GM18511 (cell line): ENCODE data around the gene PAK1.

Experiments used
- ATAC-seq: cut with Tn5 transposase; IDR thresholded peaks from one replicate; pipeline ENCODE4 v1.9.1; 2021; ENCODE audit warnings: mild to moderate bottlenecking, moderate library complexity; ENCODE audit not compliant: unreplicated experiment

Gene PAK1

DNA sequence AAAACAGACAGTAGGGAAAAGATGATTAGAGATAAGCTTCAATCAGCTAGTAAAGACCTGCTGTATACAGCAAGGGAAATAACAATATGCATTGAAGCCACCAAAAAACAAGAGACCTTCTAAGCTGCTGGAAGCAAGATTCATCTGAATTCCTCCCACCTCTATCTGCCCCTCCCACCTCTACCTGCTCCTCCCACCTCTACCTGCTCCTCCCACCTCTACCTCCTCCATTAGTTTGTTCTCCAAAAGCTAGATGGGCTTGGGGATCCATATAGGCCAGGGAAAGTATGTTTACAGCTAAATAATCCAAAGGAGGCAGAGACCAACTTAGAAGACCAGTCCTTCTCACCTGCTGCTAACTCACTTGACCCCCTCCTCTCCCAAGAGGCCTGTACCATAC, 33.2 kb downstream of the PAK1 start:
- no peak for ATAC-seq

DNA sequence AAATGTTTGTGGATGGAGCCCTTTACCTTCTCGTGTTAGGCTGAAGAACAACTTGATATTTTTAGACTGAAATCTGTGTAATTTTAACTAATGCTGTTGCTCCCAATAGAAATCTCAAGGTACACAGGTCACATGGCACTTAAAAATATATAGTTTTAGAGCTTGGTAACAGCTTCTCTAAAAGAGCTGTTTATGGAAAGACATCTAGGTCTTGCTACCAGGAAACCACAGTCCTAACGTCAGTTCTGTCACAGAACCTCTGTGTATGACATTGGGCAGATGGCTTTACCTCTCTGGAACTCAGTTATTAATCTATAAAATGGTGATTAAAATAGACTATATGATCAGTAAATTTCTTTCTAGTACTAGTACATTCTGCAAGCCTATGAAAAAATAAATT, 35.4 kb downstream of the PAK1 start:
- peak; percentile 52 for ATAC-seq

DNA sequence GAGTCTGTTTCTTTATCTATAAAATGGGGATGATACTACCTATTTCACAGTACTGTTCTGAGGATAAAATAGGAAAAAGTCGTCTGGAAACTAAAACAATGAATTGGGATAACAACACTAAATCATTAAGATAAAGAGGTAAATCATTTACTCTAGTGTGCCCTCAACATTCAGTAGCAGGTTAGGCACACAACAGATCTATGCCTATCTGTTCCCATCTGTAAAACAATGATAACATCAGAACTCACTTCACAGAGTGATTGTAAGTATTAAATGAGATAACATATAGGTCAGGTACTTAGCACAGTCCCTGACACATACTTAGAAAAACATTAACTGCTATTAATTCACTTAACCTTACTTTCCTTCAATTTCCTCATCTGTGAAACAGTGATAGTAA, 36.9 kb downstream of the PAK1 start:
- ATAC-seq, result no peak

DNA sequence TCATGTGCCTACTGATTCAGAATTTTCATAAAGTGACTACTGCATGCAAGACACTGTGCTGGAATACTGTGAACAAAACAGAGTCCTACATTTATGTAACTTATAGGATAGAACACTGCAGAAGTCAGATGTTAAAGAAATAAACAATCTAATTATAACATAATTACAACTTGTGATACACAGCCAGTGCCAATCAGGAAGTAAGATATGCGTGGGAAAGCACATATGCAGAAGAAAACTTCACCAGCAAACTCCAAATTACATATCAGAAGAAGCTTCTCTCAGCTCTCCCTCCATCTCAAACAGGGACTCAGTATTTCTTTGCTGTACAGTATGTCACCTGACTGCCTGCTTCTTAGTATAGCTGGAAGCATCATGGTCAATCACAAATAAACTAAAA, 37.4 kb downstream of the PAK1 start:
- ATAC-seq, result no peak

DNA sequence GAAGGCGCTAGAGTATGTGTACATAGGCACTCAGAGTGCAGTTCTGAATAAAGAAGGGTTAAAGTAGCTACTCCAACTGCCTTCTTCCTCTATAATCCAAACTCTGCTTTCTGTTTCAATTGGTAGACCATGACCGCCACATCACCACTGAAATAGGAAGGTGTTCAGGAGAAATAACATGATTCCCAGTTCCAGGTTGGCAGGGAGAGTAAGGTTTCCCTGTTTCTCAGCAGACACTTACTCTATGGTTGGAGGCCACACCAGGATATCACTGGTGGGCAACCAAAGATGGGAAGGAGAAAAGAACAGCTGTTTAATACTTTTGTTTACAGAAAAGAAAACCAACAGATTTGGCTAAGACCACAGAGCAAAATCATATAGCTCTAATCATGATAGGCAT, 37.9 kb downstream of the PAK1 start:
- ATAC-seq, result peak; percentile 42

DNA sequence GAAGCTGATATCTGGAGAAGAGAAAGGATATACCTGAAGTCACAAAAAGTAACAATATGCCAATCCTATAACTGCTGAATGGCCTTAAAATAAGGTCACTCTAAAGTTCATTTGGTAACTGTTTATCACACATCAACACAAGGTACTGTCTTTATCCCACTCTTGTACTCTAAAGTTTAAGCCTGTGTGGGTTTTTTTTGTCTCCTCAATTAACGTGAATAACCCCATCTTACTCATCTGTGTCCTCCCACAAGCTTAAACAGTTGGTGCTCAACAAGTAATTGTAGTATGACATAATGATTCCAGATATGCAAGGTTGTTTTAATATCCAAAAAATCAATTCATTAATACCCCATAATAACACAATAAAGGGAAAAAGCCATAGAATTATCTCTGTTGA, 42.1 kb downstream of the PAK1 start:
- ATAC-seq, result no peak

DNA sequence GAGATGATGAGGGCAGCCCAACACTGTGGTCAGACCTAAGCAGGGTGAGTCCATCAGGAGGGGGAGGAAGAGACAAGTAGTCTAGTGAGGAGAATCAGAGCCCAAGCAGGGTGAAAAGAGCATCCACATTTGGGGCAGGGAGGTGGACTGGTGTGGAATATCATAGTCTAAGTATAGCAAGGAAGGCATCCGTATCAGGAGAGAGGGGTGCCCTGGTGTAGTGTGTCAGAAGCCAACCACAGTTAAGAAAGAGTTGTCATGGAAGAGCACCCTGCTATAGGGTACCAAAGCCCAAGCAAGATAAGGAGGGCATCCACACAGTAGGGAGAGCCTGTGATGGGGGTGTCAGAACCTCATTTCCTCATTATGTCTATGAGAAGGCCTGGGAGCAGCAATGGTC, 45.3 kb downstream of the PAK1 start:
- ATAC-seq, result no peak

DNA sequence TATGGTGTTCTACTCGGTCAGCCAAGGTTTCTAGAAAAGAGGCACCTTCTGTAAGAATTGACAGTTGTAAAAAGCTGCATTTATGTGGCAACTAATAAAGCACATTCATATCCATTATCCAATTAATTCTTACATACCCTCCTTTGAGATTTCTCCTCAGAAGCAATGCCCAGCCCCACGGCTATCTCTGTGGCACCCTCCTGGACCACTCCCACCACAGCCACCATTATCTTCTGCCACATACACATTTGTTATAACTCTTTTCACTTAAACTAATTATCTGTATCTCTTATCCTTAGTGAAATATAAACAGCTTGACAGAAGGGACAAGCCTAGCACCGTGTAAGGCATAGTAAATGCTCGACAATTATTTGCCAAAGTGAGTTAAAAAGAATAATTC, 48.5 kb downstream of the PAK1 start:
- no peak for ATAC-seq

DNA sequence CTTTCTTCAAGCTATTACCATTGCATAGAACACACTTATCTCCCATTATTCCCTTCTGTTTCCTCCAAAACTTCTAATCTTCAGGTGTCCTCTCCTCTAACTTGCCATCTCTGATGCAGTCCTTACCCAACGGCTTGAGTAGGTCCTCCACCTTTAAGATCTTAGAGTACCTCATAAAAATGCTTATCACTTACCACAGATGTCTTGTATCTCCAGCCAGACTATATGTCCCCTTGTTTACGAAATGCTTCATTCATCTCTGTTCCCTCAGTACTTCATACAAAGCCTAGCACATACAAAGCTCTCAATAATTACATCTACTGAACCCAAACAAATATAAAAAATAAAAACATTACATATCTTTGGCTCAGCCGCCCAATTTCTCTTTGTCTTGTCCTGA, 49.2 kb downstream of the PAK1 start:
- no peak for ATAC-seq

DNA sequence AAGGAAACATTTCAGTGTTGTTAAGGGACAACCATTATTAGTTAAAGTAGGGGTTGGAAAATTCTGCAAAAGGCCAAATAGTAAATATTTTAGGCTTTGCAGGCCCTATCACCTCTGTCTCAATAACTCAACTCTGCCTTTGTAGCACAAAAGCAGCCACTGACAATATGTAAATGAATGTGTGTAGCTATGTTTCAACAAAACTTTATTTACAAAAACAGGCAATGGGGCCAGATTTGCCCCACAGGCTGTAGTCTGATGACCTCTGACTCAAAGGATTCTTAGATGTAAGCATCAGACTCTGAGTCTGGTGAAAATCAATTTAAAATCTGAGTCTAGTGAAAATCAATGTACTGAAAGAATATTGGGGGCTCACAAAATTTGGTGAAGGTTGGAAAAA, 50.3 kb downstream of the PAK1 start:
- no peak for ATAC-seq

DNA sequence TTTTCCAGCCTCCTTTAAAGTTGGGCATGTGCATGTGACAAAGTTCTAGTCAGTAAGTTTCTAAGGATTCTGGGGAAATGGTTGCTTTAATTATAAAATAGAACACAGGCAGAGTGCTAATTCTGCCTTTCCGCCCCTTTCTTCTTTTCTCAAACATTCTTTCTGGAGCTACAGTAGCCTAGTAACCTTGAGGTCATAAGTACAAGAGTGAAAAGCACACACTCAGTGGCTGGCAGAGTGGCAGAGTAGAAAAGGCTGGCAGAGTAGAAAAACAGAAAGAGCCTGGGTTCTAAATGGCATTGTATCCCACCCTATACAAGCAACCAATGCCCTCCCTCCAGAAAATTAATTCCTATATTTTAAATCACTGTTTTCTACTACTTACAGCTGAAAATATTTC, 51.2 kb downstream of the PAK1 start:
- ATAC-seq, result no peak

DNA sequence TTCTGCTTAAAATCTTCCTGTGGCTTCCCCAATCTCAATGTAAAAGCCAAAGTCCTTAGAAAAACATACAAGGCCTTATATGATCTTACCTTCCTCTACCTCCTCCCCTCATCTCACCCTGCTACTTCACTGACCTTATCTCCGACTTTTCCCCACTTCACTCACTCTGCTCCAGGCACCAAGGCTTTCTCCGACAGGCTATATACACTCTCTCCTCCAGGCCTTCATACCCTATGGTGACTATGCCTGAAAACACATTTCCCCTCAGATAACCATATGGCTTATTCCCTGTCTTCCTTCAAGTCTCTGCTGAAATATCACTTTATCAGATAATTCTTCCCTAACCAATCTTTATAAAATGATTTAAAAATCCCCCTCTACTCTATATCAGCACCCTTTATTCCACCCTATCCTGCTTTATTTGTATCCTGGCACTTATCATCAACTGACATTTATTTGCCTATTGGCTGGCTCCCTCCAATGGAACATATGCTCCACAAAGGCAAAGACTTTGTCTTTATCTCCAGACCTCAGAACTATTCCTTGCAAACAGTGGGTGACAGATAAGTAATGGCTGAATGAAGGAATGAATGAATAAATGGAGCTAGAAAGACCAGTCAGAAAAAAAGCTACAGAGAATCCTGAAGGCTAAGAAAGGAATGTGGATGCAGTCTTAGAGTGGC, 52.7 kb downstream of the PAK1 start:
- no peak for ATAC-seq

DNA sequence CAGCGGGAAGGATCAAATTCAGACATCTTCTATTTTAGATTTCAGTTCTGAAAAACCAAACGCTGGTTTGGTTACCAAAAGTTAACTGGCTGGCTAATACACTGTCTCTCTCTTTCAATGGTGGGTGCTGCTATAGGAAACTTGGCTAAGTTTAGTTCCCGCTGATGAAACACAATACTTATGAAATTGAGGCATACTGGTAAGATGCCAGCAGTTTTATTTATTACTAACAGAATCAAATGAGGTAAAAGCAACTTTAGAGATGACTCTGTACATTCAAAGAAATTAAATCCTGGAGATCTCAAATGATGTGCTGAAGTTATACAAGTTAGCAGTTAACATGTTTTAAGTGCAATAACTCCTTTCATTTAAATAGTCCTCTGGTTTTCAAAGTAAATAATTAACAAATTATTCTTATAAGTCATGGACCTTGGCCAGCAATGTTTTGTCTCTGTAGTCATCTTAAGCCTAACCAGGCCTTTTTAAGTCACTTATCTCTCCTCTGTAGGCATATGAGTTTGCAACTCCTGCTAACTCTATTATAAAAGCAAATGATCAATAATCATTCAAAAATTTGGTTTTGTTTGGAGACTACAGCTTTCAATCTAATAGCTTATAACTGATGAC, 54.8 kb downstream of the PAK1 start:
- peak; percentile 25 for ATAC-seq

DNA sequence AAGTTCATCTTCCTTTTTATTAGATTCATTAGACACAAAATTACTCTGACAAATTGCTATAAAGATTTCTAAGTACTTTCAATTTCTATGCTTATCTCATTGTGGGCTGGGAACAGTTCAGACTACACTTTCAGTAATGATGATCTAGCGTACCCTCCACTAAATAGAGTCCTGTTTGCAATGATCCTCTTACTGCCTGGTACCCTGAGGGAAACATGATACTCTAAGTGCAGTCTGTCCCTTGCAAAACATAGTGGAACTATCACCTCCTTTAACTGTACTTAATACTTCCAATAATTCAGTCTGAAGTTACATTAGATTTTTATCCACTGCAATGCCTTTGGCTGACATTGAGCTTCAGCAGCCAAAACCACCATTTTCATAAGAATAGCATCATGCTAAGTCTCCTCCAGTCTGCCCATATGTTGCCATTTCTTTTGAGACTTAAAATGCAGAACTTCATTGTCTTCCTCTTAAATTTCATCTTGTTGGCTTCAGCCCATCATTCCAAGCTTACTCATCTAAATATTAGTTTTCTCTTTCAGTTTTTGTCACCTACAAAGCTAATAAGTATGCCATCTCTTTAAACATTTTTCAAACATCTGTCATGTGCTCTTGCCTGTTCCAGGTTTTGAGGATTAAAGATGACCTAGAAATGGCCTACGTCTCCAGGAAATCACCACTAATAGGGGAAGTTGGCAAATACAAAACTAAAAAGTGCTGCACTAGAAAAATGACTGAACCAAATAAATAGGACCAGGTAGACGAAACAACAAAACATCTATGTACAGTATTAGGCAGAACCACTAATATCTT, 55.5 kb downstream of the PAK1 start:
- peak; percentile 87 for ATAC-seq

DNA sequence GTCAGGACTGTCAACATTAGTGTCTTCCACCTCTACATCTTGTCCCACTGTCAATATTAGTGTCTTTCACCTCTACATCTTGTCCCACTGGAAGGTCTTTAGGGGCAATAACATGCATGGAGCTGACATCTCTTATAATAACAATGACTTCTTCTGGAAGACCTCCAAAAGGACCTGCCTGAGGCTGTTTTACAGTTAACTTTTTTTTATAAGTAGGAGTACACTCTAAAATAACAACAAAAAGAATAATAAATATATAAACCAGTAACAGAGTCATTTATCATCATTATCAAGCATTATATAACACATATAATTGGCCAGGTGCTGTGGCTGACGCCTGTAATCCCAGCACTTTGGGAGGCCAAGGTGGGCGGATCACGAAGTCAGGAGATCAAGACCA, 57.5 kb downstream of the PAK1 start:
- ATAC-seq, result no peak

DNA sequence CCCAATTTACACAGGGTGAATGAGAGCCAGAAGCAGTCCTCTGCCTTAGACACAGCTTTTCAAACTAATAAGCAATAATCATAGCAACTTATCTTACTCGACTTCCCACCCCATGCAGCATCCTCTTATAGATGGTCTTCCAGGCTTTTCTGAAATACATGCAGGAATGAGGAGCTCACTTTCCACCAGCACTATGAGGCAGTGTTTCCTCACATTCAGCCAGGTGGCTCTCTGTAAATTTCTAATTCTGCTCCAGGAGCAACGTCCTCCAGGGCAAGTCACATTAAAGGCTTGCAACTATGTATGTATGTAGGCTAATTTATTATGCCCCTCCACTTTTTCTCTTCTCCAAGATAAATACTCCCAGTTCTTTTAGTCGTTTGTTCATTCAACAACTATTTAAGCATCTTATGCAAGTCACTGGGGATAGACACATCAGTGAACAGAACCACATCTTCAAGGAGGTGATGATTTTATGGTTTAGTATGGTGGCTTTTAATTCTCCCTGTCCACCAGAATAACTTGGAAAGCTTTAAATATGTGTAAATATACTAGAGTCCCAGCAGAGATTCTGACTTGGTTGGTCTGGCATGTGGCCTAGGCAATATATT, 59.9 kb downstream of the PAK1 start:
- ATAC-seq, result no peak

DNA sequence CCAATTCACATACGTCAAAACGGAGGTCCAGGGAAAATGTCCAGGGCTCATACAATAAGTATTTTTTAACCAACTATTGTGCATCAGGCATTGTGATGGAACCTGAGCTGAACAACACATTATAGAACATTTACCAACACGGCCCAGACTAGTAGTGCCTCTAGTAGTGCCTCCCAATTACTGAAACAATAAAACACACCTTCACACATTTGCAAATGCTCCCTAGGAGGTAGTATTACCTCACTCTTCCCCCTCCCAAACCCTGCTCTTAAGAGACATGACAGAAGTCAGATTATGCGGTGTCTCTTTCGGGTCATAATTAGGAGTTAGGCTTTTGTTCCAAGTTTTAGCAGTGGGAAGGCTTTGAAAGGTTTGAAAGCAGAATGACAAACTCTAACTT, 61.1 kb downstream of the PAK1 start:
- no peak for ATAC-seq

DNA sequence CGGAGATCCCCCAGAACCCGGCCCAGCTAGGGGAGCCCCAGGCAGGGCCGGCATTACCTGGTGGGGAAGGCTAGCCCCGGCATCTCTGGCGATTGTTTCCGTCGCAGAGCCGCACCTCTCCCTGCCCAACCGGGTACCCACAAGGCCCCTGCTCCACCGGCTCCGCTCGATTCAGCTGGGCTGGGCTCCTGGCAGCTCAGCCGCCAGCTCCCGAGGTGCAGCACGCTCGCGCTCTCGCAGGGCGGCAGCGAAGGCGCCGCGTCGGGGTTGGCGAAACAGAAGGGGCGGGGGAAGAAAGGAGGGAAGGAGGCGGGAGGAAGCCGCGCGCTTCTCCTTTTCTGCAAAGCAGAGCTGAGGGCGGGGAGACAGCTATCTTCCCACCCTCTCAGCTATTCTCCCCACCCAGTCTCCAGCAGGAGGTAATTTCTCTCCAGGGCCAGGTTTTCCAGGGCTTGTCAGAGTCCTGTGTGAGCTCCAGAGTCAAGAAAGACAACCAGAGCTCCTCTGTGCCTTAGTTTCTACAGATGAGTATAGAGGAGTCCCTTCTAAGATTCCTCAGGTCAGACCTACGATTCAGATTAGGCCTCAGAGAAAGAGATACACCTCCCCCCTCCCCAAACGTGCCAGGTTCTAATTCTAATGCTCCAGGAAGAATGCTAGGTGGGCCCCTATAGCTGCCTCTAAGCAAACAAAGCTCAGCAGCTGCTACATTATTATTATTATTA, 62.0 kb downstream of the PAK1 start:
- peak; percentile 96 for ATAC-seq

DNA sequence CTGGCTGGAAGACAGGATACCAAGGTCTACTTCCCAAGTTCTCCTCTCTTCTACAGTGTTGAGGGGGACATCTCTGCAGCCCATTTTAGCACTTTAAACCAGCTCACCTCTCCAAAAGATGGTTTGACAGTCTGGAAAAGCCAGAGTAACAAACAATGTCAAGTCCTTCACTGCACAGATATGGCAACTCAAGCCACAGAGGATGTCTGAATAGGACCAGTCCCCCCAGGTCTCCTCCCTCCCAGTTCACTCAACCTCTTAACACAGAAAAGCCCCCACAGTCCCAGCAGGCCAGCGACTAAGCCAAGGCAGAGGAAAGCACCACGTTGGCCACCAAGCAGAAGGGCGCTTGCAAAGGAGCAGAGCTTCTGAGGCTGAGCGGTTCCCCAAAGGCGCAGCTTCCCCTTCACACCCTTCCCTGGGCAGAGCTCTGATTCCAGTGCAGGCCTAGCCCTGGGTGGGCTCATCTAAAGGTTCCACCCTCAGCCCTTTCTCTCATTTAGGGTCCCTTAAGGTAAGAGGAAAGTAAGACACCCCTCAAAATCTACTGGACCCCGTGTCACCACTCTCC, 62.7 kb downstream of the PAK1 start:
- peak; percentile 58 for ATAC-seq

DNA sequence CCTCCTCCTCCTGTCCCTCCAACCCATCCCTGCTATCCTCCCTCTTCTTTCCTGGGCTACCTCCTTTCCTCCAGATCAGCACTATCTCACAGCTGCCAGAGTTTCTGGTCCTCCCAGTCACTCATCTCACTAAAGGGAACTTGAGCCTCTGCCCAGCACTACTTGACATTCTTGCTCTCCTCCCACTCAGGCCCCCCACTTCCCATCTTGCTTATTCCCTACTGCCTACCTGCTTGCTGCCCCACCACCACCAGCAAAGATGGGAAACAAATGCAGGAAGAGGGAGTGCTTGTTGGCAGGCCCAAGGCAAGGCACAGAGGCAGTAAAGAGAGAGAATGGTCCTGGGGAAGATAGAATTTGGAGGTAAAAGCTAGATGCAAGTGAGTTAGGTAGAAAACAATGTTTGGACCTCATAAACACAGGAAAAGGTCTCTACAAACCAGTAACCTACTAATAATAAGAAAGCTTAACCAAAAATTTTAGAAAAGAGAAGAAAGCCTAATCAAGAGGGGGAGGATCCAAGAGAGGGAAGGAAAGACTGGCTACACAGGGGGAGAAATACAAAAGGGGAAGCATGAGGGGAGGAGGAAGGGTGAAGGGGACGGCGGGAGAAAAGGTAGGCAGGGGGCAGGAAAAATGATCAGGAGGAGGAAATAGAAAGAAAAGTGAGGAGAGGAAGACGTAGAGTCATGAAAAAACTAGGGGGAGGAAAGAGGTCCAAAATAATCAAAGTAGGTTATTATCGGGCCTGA, 63.6 kb downstream of the PAK1 start:
- ATAC-seq, result no peak
